Measurements from ENCODE around the gene BANK1. TPM values are rescaled to one million over a fixed set of nuclear protein-coding genes. Genes with fewer than 3 reads are reported as not detected.
A peak's percentile ranks its signal among the peaks of the same experiment; 100 is the strongest.

BANK1 gene
- total RNA-seq, 1 experiment from 2014 or later: 2.2 TPM

- Histone ChIP-seq H3K27ac (no peak overlapping the region), H4K20me1 (ENCODE audit: insufficient read depth) (no peaks in the 10 kb centered on the region), H3K36me3 (ENCODE audit: low read depth) (no peaks in the 10 kb centered on the region), H3K27me3 (ENCODE audit: insufficient read depth, low read depth) (no peaks in the 10 kb centered on the region), H3F3A (ENCODE audit: insufficient read depth, low read depth) (no peaks in the 10 kb centered on the region), H3K79me2 (ENCODE audit: low read depth) (no peaks in the 10 kb centered on the region), H3K4me1 (replicated peaks; ENCODE audit: insufficient read depth) (no peaks in the 10 kb centered on the region), H3K4me3 (no peak overlapping the region), H2AFZ (no peak overlapping the region), H3K4me2 (no peak overlapping the region), H3K9me2 (ENCODE audit: insufficient read depth) (no peaks in the 10 kb centered on the region), H3K9me3 (ENCODE audit: insufficient read depth, low read depth) (no peaks in the 10 kb centered on the region)
- ChIA-PET POLR2A (ENCODE audit: unreplicated experiment) (no interaction called here), CTCF (no interaction called here)
- BruUV-seq (replicated peaks): no TSS peak
- no peak for DNase-seq
- TF ChIP-seq, protein P1, sequence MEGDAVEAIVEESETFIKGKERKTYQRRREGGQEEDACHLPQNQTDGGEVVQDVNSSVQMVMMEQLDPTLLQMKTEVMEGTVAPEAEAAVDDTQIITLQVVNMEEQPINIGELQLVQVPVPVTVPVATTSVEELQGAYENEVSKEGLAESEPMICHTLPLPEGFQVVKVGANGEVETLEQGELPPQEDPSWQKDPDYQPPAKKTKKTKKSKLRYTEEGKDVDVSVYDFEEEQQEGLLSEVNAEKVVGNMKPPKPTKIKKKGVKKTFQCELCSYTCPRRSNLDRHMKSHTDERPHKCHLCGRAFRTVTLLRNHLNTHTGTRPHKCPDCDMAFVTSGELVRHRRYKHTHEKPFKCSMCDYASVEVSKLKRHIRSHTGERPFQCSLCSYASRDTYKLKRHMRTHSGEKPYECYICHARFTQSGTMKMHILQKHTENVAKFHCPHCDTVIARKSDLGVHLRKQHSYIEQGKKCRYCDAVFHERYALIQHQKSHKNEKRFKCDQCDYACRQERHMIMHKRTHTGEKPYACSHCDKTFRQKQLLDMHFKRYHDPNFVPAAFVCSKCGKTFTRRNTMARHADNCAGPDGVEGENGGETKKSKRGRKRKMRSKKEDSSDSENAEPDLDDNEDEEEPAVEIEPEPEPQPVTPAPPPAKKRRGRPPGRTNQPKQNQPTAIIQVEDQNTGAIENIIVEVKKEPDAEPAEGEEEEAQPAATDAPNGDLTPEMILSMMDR (conservative IDR thresholded peaks at IDR 0.05): no peak
- TF ChIP-seq EZH2 (IDR thresholded peaks at IDR 0.05; ENCODE audit: low read depth): no peak
- intact Hi-C loops (cut with micrococcal nuclease; ENCODE audit: unreplicated experiment): no loop called here
Measured at GRCh38 chr4:101871962-101872676, 81.6 kb downstream of the BANK1 start.

GRCh38 chr4:101885574-101885973 lies 95.0 kb downstream of the BANK1 start:
- Histone ChIP-seq H4K20me1 (ENCODE audit: insufficient read depth) (no peaks in the 10 kb centered on the region), H3F3A (ENCODE audit: insufficient read depth, low read depth) (no peaks in the 10 kb centered on the region), H3K27ac (no peak overlapping the region), H3K79me2 (ENCODE audit: low read depth) (no peaks in the 10 kb centered on the region), H3K4me3 (no peak overlapping the region), H3K4me1 (replicated peaks; ENCODE audit: insufficient read depth) (no peaks in the 10 kb centered on the region), H3K9me2 (ENCODE audit: insufficient read depth) (no peaks in the 10 kb centered on the region), H3K4me2 (no peak overlapping the region), H3K9me3 (ENCODE audit: insufficient read depth, low read depth) (no peaks in the 10 kb centered on the region), H3K27me3 (ENCODE audit: insufficient read depth, low read depth) (no peaks in the 10 kb centered on the region), H3K36me3 (ENCODE audit: low read depth) (no peaks in the 10 kb centered on the region), H2AFZ (no peak overlapping the region)
- DNase-seq: peak in 1 of 2 experiments; percentile 33
- TF ChIP-seq, protein P1 (conservative IDR thresholded peaks at IDR 0.05): no peak
- BruUV-seq (replicated peaks): no TSS peak
- intact Hi-C loops (cut with micrococcal nuclease; ENCODE audit: unreplicated experiment): no loop called here
- ChIA-PET POLR2A (ENCODE audit: unreplicated experiment) (no interaction called here), CTCF (no interaction called here)

- no peaks in the 10 kb centered on the region for H3K36me3 ChIP-seq (ENCODE audit: low read depth)
- no peak overlapping the region for H3K4me2 ChIP-seq
- TF ChIP-seq, protein P1 (conservative IDR thresholded peaks at IDR 0.05): no peak
- TF ChIP-seq EZH2 (IDR thresholded peaks at IDR 0.05; ENCODE audit: low read depth): no peak
- H3F3A ChIP-seq (ENCODE audit: insufficient read depth, low read depth): no peaks in the 10 kb centered on the region
- no peaks in the 10 kb centered on the region for H3K79me2 ChIP-seq (ENCODE audit: low read depth)
- H3K4me3 ChIP-seq: no peak overlapping the region
- H3K27me3 ChIP-seq (ENCODE audit: insufficient read depth, low read depth): no peaks in the 10 kb centered on the region
- CTCF ChIA-PET: no interaction called here
- no TSS peak for BruUV-seq (replicated peaks)
- POLR2A ChIA-PET (ENCODE audit: unreplicated experiment): no interaction called here
- H3K9me3 ChIP-seq (ENCODE audit: insufficient read depth, low read depth): no peaks in the 10 kb centered on the region
- no peak overlapping the region for H3K27ac ChIP-seq
- intact Hi-C loops (cut with micrococcal nuclease; ENCODE audit: unreplicated experiment): no loop called here
- no peaks in the 10 kb centered on the region for H3K4me1 ChIP-seq (replicated peaks; ENCODE audit: insufficient read depth)
- no peak overlapping the region for H2AFZ ChIP-seq
- DNase-seq: no peak
- H4K20me1 ChIP-seq (ENCODE audit: insufficient read depth): no peaks in the 10 kb centered on the region
- H3K9me2 ChIP-seq (ENCODE audit: insufficient read depth): no peaks in the 10 kb centered on the region
Measured at GRCh38 chr4:101886826-101887225, 96.3 kb downstream of the BANK1 start.

Measured in PC-9 (cell line).